GM18858 (cell line): ENCODE data around the gene IL17RC.
"Not testable (repeated sequence)": the region's sequence is repeated elsewhere in the genome, so short reads cannot be mapped to it uniquely, and the experiment has no call there.

Experiments
- ATAC-seq: cut with Tn5 transposase; IDR thresholded peaks from one replicate; pipeline ENCODE4 v1.9.1; 2021; ENCODE audit not compliant: unreplicated experiment

IL17RC gene, protein sequence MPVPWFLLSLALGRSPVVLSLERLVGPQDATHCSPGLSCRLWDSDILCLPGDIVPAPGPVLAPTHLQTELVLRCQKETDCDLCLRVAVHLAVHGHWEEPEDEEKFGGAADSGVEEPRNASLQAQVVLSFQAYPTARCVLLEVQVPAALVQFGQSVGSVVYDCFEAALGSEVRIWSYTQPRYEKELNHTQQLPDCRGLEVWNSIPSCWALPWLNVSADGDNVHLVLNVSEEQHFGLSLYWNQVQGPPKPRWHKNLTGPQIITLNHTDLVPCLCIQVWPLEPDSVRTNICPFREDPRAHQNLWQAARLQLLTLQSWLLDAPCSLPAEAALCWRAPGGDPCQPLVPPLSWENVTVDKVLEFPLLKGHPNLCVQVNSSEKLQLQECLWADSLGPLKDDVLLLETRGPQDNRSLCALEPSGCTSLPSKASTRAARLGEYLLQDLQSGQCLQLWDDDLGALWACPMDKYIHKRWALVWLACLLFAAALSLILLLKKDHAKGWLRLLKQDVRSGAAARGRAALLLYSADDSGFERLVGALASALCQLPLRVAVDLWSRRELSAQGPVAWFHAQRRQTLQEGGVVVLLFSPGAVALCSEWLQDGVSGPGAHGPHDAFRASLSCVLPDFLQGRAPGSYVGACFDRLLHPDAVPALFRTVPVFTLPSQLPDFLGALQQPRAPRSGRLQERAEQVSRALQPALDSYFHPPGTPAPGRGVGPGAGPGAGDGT

DNA sequence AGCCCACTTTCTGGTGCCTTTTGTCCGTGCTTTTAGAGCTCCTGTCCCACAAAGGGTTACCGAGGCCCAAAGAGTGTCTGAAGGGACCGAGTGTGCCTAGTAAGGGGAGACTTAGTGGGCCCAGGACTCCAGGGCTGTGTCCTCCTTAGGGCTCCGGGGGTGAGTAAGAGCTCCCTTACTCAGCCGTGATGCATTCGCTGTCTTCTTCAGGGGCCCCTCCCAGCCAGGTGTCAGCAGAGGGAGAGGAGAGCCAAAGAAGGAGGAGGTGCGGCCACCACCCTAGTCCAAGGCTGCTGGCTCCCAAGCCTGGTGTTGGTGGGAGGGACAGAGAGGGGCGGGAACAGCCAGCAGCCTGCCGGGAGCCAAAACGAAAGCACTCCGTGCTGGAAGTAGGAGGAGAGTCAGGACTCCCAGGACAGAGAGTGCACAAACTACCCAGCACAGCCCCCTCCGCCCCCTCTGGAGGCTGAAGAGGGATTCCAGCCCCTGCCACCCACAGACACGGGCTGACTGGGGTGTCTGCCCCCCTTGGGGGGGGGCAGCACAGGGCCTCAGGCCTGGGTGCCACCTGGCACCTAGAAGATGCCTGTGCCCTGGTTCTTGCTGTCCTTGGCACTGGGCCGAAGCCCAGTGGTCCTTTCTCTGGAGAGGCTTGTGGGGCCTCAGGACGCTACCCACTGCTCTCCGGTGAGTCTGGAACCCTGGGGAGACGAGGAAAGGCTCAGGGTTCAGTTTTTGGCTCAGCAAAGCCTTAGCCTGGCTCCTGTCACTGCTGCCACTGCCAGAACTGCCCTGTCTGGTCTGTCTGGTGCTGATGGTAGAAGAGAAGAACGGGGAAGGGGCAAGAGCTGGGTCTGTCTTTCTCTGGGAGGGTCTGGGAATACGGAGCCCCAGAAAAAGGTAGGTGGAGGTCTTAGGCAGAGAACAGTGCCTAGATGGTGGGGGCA is at the start of gene IL17RC:
TSS of gene IL17RC (plus strand) at position 365 of the 947 bp plus-strand sequence. CDS start at position 583, 218 bp downstream.
- no peak for ATAC-seq

DNA sequence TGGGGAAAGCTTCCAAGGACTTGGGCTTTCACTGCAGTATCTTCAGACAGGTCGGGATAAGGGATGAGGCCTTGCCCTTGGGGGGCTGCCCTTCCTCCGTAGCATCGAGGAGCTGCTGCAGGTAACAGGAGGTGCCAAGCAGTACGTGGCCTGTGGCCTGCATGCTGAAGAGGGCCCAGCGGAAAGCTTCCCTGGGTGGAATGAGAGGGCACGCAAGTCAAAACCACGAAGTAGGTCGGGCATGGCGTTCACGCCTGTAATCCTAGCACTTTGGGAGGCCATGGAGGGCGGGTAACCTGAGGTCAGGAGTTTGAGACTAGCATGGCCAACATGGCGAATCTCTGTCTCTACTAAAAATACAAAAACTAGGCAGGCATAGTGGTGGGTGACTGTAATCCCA is 49.8 kb upstream of the IL17RC start:
- ATAC-seq = no peak

DNA sequence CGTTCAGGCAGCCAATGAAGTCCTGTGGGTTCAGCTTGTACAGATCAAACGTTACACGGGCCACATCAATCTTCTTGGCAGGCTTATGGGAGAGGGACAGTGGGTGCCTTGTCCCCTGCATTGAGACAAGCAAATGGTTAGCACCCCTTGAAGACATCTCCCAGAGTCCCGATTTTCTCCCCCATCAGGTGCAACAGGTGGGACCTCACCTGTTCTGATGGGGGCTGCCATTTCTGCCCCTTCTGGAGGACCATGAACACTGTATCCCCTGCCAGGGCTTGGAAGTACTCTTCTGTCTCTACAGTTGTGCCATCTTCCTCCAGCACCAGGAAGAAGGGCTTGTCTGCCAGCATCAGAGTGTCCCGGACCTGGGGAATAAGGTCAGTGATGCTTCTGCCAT is 46.9 kb upstream of the IL17RC start:
- ATAC-seq = no peak

DNA sequence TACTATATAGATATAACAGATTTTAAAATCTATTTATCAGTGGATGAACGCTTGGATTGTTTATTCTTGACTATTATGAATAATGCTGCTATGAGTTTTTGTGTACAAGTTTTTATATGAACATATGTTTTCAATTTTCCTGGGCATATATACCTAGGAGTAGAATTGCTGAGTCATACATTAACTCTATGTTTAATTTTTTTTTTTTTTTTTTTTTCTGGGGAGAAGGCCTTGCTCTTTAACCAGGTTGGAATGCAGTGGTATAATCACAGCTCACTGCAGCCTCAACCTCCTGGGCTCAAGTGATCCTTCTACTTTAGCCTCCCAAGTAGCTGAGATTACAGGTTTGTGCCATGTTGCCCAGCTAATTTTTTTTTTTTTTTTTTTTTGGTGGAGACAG is 45.9 kb upstream of the IL17RC start:
- ATAC-seq = no peak

DNA sequence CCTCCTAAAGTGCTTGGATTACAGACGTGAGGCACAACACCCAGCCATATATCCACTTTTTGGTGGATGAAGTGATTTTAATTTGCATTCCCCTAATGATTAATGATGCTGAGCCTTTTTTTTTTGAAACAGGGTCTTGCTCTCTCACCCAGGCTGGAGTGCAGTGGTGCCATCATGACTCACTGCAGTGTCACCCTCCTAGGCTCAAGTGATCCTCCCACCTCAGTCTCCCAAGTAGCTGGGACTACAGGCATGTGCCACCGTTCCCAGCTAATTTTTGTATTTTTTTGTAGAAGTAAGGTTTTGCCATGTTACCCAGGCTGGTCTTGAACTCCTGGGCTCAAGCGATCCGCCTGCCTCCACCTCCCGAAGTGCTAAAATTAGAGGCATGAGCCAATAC is 44.8 kb upstream of the IL17RC start:
- not testable (repeated sequence) for ATAC-seq

DNA sequence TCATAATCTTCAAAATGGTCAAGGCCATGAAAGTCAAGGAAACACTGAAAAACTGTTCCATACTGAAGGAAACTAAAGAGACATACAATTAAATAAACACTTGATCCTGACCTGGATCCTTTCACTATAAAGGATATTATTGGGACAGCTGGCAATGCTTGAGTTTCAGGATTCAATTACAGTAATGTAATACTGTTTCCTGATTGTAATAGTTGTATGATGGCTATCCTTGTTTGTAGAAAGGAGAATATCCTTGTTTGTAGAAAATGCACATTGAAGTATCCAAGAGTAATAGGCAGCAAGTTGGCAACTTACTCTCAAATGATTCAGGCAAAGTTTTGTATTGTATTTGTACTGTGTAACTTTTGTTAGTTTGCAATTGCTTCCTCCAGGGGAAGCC is 41.5 kb upstream of the IL17RC start:
- ATAC-seq = no peak

DNA sequence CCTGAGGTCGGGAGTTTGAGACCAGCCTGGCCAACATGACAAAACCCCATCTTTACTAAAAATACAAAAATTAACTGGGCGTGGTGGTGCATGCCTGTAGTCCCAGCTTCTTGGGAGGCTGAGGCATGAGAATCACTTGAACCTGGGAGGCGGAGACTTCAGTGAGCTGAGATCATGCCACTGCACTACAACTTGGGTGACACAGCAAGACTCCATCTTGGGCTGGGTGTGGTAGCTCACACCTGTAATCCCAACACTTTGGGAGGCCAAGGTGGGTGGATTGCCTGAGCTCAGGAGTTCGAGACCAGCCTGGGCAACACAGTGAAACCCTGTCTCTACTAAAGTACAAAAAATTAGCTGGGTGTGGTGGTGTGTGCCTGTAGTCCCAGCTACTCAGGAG is 40.6 kb upstream of the IL17RC start:
- not testable (repeated sequence) for ATAC-seq

DNA sequence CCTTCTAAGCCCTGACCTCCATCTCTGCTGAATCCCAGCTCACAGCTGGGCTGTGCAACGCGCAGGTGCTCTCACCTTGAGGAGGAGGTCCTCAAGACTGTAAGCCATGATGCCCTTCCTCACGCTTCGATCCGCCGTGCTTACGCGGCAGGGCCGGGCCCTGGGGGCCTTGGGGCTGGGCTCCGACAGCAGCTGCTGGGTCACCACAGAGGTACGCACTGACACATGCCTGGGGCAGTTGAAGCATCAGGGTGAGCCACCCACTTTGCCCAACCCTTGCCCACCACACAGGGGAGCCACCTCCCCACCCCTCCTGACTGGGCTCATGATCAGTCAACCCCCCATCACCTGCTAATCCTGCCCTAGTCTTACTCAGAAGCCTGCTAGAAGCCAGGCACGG is 39.9 kb upstream of the IL17RC start:
- no peak for ATAC-seq

DNA sequence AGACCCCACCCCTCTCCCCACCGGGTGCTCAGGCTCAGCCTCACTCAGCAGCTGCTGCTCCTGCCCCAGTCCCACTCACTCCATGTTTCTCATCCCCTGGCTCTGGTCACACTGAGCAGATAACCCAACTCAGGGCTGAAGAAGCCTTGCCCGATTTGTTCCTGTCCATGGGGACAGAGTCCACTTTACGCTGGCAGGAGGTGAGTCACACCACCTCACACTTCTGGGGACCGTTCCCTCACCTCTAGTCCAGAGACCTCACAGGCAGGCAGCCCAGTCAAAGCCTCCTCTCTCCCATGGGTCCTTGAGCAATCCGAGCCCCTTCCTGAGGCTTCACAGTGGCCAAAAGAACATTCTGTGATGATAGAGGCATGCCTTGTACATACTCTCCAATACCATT is 38.2 kb upstream of the IL17RC start:
- no peak for ATAC-seq

DNA sequence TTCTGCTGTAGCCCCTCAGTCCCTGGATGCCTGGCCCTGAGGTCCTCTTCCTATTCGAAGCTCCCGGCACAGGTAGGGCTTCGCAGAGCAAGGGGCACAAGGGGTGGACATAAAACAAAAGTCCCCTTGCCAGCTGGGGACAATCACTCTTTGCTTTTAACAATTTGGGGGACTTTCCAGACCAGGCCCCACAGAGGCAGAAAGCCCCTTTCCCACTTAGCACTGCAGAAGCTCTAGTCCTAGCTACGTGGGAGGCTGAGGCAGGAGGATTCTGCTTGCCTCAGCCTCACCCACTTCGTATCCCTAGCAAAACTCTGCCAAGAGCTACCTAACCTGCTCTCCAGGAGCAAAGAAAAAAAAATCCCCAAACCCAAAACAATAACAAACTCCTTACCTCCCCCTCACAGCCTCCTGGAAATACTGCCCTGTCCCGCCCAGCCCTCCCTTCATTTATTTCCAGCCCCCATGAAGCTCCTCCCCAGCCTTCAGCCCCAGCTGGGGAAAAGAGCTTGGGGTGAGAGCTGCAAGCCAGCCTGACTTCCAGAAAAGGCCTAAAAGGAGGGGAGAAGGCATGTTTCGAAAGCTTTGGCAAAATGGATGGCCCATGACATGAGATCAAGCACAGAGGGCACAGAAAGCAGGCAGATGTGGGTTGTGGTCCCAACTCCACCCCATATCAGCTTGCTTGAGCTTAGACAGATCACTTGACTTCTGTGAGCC is 36.9 kb upstream of the IL17RC start, which contains the start of gene CIDEC:
TSS of gene CIDEC (minus strand) at position 424 of the 720 bp plus-strand sequence. CDS start 1,767 bp downstream, outside the sequence.
- ATAC-seq = no peak

DNA sequence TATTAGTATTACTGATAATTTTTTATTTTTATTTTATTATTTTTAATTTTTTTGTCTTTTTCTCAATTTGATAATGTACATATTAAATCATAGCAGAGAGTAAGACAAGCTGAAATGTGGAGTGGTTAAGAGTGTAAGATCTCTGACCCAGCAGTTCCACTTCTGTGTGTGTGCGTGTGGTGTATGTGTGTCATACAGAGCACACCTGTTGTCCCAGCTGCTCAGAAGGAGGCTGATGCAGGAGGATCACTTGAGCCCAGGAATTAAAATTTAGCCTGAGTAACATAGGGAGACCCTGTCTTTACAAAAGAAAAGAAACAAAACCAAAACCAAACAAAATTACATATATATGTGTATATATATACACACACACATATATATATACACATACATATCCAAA is 35.5 kb upstream of the IL17RC start:
- ATAC-seq = no peak

DNA sequence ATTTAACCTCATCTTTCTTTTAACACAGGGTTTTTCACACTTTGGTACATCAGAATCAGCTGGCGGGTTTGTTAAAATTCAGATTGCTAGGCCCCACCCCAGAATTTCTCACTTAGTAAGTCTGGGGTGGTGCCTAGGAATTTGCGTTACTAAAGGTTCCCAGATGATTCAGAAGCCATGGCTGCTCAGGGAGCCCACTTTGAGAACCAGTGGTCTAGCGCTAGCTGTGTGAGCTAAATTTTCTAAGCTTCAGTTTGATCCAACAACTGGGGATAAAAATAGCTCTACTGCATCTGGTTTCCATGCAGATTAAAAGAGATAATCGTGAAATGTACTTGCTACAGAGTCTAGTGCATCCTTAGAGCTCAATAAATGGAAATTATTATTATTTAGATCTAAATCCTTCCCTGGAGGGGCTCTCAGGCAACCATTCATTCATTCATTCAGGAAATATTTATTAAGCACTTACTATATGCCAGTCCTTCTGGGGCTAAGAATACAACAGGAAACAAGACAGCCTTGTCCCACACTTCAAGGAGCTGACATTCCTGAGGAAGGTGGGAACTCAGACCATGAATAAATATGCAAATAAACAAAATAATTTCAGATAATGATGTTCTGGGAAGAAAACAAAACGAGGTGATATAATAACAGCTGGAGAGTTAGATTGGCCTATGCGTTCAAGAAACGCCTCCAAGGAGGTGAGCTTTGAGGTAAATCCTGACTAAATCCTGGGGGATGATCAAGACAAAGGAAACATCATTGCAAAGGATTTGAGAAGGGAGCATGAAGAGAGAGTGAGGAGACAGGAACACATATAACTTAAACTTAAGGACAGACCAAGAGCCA is 33.0 kb upstream of the IL17RC start:
- ATAC-seq = no peak

DNA sequence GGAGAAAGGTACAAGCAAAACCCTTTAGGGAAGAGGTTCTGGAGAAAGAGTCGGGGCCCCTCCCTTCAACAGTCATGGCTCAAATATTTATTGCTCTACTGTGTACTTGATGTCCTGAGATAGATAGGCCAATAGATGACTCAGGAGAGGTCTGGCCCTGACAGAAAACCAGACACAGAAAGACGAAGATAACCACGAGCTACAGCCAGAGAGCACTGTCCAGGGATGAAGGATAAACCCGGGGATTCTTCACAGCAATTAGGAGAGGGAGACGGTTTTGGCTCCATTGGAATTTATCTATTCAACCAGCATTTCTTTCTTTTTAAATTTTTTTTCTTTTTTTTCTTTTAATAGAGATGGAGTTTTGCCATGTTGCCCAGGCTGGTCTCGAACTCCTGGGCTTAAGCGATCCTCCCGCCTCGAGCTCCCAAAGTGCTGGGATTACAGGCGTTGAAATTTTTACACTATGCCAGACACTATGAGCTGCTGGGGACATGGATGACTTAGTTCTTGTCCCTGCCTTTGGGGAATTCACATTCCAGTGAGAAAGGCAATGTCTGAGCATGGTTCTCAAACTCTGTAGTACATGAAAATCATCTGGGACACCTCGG is 32.2 kb upstream of the IL17RC start:
- no peak for ATAC-seq

DNA sequence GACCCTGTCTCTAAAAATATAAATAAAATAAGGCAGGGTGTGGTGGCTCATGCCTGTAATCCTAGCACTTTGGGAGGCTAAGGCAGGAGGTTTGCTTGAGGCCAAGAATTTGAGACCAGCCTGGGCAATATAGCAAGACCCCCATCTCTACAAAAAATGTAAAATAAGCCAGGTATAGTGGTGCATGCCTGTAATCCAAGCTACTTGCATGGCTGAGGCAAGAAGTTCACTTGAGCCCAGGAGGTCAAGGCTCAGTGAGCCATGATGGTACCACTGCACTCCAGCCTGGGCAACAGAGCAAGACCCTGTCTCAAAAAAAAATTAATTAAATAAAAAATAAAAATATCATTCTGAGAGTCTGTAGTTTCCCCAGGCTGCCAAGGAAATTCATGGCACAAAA is 30.6 kb upstream of the IL17RC start:
- ATAC-seq = no peak

DNA sequence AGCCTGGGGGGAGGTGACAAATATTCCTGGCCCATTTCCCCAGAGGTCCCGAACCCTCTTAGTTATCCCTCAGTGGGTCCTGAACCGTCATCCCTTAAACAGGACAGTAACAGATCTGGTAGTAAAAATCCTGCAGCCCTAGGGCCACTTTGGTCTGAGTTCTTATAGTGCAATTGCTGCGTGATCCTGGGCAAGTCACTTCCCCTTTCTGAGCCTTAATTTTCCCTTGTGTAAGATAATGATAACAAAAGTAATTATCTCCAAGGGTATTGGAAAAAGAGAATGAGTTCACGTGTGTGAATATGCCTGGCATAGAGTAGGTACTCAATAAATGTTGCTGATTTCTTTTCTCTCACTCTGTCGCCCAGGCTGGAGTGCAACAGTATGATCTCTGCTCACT is 29.4 kb upstream of the IL17RC start:
- ATAC-seq = no peak

DNA sequence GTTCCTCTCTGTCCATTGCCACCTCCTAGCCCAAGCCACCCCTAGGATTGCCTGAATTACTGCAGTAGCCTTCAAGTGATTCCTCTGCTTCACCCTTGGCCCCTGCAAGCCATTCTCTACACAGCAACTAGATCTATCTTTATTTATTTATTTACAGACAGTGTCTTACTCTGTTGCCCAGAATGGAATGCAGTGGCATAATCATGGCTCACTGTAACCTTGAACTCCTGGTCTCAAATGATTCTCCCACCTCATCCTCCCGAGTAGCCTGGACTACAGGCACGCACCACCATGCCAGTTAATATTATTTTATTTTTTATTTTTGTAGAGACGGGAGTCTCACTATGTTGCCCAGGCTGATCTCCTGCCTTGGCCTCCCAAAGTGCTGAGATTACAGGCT is 28.4 kb upstream of the IL17RC start:
- ATAC-seq = no peak

DNA sequence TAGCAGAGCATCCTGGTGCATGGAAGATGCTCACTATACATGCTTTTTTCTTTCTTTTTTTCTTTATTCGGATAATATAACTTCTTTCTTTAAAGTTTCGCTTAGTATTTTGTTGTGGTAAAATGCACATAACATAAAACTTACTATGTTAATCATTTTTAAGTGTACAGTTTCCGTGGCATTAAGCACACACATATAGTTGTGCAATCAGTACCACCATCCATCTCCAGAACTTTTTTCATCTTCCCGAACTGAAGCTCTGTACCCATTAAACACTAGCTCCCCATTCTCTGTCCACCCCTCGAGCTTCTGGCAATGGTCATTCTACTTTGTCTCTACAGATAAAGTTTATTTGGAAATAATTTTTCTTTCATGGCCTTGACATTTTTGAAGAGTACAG is 27.5 kb upstream of the IL17RC start:
- no peak for ATAC-seq

DNA sequence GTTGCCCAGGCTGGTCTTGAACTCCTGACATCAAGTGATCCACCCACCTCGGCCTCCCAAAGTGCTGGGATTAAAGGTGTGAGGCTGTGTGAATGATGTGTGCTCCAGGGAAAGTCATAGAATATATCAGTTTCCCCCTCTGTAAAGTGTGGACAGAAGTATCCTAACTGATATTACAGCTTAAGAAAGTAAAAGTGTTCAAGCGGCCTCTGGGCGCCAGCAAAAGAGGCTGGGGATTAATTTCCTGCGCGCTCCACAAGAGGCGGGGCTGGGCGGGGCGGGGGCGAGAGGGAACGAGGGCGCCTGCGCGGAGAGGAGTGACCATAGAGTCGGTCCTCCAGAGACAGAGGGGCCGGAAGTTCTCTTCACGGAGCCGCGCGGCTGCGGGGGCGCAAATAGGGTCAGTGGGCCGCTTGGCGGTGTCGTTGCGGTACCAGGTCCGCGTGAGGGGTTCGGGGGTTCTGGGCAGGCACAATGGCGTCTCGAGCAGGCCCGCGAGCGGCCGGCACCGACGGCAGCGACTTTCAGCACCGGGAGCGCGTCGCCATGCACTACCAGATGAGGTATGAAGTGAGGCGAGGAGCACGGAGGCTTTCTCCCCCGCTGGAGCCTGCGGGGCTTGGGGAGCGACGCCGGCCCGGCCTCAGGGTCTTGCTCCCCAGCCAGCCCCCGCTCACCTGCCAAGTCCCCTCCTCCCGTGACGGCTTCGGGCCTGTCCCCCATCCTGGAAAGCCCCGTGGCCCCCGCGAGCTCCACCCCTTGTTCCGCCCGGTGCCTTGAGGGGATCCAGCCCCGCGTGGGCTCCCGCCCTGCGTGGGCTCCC is 26.4 kb upstream of the IL17RC start, which contains the start of gene JAGN1:
TSS of gene JAGN1 (plus strand) at position 362 of the 823 bp plus-strand sequence. CDS start at position 475, 113 bp downstream.
- ATAC-seq = peak; percentile 52
